NCI-H446 treated with DMSO at 0.1 percent for 48 hours (cell line): ENCODE data around the gene TMEM222.

ENCODE experiments used
- DNase-seq: peaks from one replicate; lab custom pipeline; 2025; lab: John Stamatoyannopoulos, UW

Gene TMEM222

GRCh38 chr1:27359822-27360158, 37.8 kb downstream of the TMEM222 start:
- DNase-seq, result no peak

- DNase-seq, result no peak
These were observed 38.4 kb downstream of the TMEM222 start for GRCh38 chr1:27360159-27361043.

GRCh38 chr1:27361044-27361402, 39.1 kb downstream of the TMEM222 start:
- no peak for DNase-seq

- no peak for DNase-seq
These were observed 39.6 kb downstream of the TMEM222 start for GRCh38 chr1:27361553-27361952.

GRCh38 chr1:27363766-27364695, 42.1 kb downstream of the TMEM222 start:
- DNase-seq, result no peak

- DNase-seq, result no peak
These were observed 42.9 kb downstream of the TMEM222 start for GRCh38 chr1:27364696-27365371.

GRCh38 chr1:27365372-27366112, 43.6 kb downstream of the TMEM222 start:
- peak; percentile 89 for DNase-seq

GRCh38 chr1:27366113-27366410, 44.1 kb downstream of the TMEM222 start:
- DNase-seq, result peak; percentile 63

- DNase-seq, result peak; percentile 65
These were observed 44.6 kb downstream of the TMEM222 start, which contains the start of gene MAP3K6 for GRCh38 chr1:27366411-27367159. Gene MAP3K6 (minus strand): TSS chr1:27366961. CDS start chr1:27366597, 364 bp downstream.

GRCh38 chr1:27367160-27367650, 45.2 kb downstream of the TMEM222 start:
- DNase-seq, result no peak

GRCh38 chr1:27368869-27369582, 47.1 kb downstream of the TMEM222 start:
- no peak for DNase-seq

GRCh38 chr1:27372022-27372807, 50.3 kb downstream of the TMEM222 start:
- no peak for DNase-seq

- no peak for DNase-seq
These were observed 51.1 kb downstream of the TMEM222 start for GRCh38 chr1:27372808-27373690.

- no peak for DNase-seq
These were observed 52.6 kb downstream of the TMEM222 start, which contains the start of gene FCN3 for GRCh38 chr1:27374362-27375086. Gene FCN3 (minus strand): TSS chr1:27374824. CDS start chr1:27374818, 6 bp downstream.

- no peak for DNase-seq
These were observed 56.0 kb downstream of the TMEM222 start for GRCh38 chr1:27377760-27378495.

- no peak for DNase-seq
These were observed 57.7 kb downstream of the TMEM222 start for GRCh38 chr1:27379564-27380122.
